CD14-positive monocyte (primary cell): ENCODE results near the gene NR2C2AP. TPM values are rescaled to one million over a fixed set of nuclear protein-coding genes. Genes with fewer than 3 reads are reported as not detected.

Experiments
- DNase-seq, 3 donors: peaks; one replicate each; pipeline ENCODE4 v3.0.0-alpha.2; 2011 to 2022
- H2AFZ ChIP-seq: 2 replicates; pipeline ENCODE4 v1.6.0; 2012; ENCODE audit warnings: mild to moderate bottlenecking, low read depth, low read length, inconsistent platforms; ENCODE audit not compliant: insufficient read depth, poor library complexity, severe bottlenecking
- H3K27ac ChIP-seq, 2 donors: 1 replicate in 1 of 2; 2 replicates in 1 of 2; pipeline ENCODE4 v1.5.1; 2012 to 2013; ENCODE audit warnings: low read length in 2 of 2, control low read depth in 1 of 2, inconsistent platforms in 1 of 2, low read depth in 1 of 2, mild to moderate bottlenecking in 1 of 2
- H3K27me3 ChIP-seq, 2 donors: one replicate each; pipeline versions ENCODE4 v1.6.0 to v1.6.1; 2011 to 2013; ENCODE audit warnings: low read length in 2 of 2; ENCODE audit not compliant: control insufficient read depth in 2 of 2, insufficient read depth in 2 of 2
- H3K36me3 ChIP-seq, 2 donors: replicated peaks in 1 of 2; 1 replicate in 1 of 2; 2 replicates in 1 of 2; pipeline versions ENCODE4 v1.5.1 to v1.6.1; 2012 to 2013; ENCODE audit warnings: low read length in 2 of 2, control low read depth in 1 of 2, inconsistent platforms in 1 of 2, mild to moderate bottlenecking in 1 of 2; ENCODE audit not compliant: insufficient read depth in 2 of 2, control insufficient read depth in 1 of 2
- H3K4me1 ChIP-seq, 2 donors: 1 replicate in 1 of 2; 2 replicates in 1 of 2; pipeline versions ENCODE4 v1.5.1 to v1.6.1; 2012 to 2013; ENCODE audit warnings: low read length in 2 of 2, control low read depth in 1 of 2, inconsistent platforms in 1 of 2, mild to moderate bottlenecking in 1 of 2, moderate library complexity in 1 of 2; ENCODE audit not compliant: insufficient read depth in 2 of 2, control insufficient read depth in 1 of 2
- H3K4me2 ChIP-seq: replicated peaks from 2 replicates; pipeline ENCODE3; 2012; ENCODE audit warnings: low read length, moderate library complexity, mild to moderate bottlenecking; ENCODE audit not compliant: poor library complexity, severe bottlenecking; ENCODE audit errors: extremely low read depth
- H3K4me3 ChIP-seq, 3 experiments: fragments of 200-600 bp in 1 of 3; sonication (generic) in 1 of 3; replicated peaks in 1 of 3; 1 replicate in 2 of 3; 2 replicates in 1 of 3; pipeline ENCODE4 v1.5.1; 2011 to 2013; ENCODE audit warnings: low read length in 3 of 3, mild to moderate bottlenecking in 3 of 3, control low read depth in 2 of 3, low read depth in 2 of 3, inconsistent platforms in 1 of 3, moderate library complexity in 1 of 3
- H3K79me2 ChIP-seq: 2 replicates; pipeline ENCODE4 v1.6.0; 2012; ENCODE audit warnings: mild to moderate bottlenecking, control low read depth, inconsistent platforms, low read length, moderate library complexity; ENCODE audit not compliant: insufficient read depth
- H3K9ac ChIP-seq: 2 replicates; pipeline ENCODE4 v1.6.0; 2017; ENCODE audit warnings: low read length, mild to moderate bottlenecking; ENCODE audit not compliant: insufficient read depth, poor library complexity, severe bottlenecking
- H3K9me3 ChIP-seq, 2 donors: replicated peaks in 1 of 2; 1 replicate in 1 of 2; 2 replicates in 1 of 2; pipeline versions ENCODE4 v1.5.1 to v1.6.1; 2012 to 2013; ENCODE audit warnings: low read length in 2 of 2, control low read depth in 1 of 2; ENCODE audit not compliant: control insufficient read depth in 1 of 2, insufficient read depth in 1 of 2
- H4K20me1 ChIP-seq: 2 replicates; pipeline ENCODE4 v1.6.0; 2012; ENCODE audit warnings: mild to moderate bottlenecking, low read length, control low read depth, moderate library complexity; ENCODE audit not compliant: insufficient read depth
- H3K27ac Mint-ChIP-seq, 7 donors: one replicate each; pipeline ENCODE4 v1.8.0; 2020; ENCODE audit warnings: mild to moderate bottlenecking in 7 of 7, mixed read lengths in 7 of 7, moderate library complexity in 6 of 7, inconsistent platforms in 2 of 7
- H3K27me3 Mint-ChIP-seq, 3 donors: one replicate each; pipeline ENCODE4 v1.8.0; 2021 to 2022; ENCODE audit warnings: low read depth in 3 of 3, mild to moderate bottlenecking in 3 of 3, mixed read lengths in 3 of 3, moderate library complexity in 3 of 3, inconsistent platforms in 1 of 3
- H3K36me3 Mint-ChIP-seq, 2 donors: one replicate each; pipeline ENCODE4 v1.8.0; 2020; ENCODE audit warnings: mixed read lengths in 2 of 2, inconsistent platforms in 1 of 2, mild to moderate bottlenecking in 1 of 2
- H3K4me1 Mint-ChIP-seq: one replicate; pipeline ENCODE4 v1.8.0; 2020; ENCODE audit warnings: mild to moderate bottlenecking, mixed read lengths
- H3K4me3 Mint-ChIP-seq, 2 donors: one replicate each; pipeline ENCODE4 v1.8.0; 2020; ENCODE audit warnings: mild to moderate bottlenecking in 2 of 2, mixed read lengths in 2 of 2, moderate library complexity in 1 of 2
- H3K9me3 Mint-ChIP-seq, 7 donors: one replicate each; pipeline ENCODE4 v1.8.0; 2020 to 2022; ENCODE audit warnings: mixed read lengths in 7 of 7, mild to moderate bottlenecking in 6 of 7, moderate library complexity in 6 of 7, inconsistent platforms in 2 of 7
- WGBS: methylation state at CpG from one replicate; pipeline ENCODE4 v1.1.5; 2013; ENCODE audit warnings: missing lambda C conversion rate; ENCODE audit not compliant: insufficient coverage; 5-methylcytosine and 5-hydroxymethylcytosine counted together
- intact Hi-C, 2 donors: fragments of 100-400 bp; cut with micrococcal nuclease; formaldehyde crosslinking; loops; one replicate each; pipeline versions ENCODE4 v1.15.0 to v1.15.1; 2023
- polyA plus RNA-seq, 3 donors: library from polyadenylated mRNA; depleted of rRNA in 1 of 3; unstranded in 2 of 3; stranded (reverse) in 1 of 3; fragments of 300-500 nt in 2 of 3; fragments of >200 nt in 1 of 3; fragmentation: Illumina TruSeq in 2 of 3; gene quantifications; 1 replicate in 2 of 3; 2 replicates in 1 of 3; pipeline ENCODE4 v1.2.3, GENCODE V29; 2012 to 2021
- TF ChIP-seq, protein P1 (sequence below): fragments of 200-600 bp; IDR thresholded peaks from one replicate; pipeline ENCODE4 v1.8.0; 2022; ENCODE audit warnings: antibody characterized with exemption, mild to moderate bottlenecking

Gene NR2C2AP
- polyA plus RNA-seq, 3 donors: 6.4 to 7.8 (median 6.4) TPM

DNA sequence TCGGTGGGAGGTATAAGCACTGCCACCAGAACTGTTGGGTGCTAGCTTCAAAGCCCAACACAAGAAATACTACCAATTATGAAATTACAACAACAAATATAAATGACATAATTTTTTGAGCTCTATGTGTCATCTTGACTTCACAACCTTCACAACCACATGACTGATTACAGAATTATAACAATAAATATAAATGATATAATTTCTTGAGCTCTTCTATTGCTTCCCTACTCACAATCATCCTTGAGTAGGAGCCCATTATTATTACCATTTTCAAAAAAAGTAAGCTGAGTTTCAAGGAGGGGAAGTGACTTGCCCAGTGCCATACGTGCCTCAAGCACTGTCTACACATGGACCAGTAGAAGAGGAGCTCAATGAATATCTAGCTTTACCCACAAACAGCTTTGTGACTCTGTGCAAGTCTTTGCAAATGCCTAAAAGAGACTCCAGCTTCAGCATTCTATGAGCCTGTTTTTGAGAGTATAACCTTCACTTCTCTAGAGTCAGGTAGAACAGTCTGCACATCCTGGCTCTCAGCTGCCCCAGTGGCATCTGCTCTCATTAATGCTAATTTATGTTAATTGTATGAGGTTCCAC is 31.1 kb upstream of the NR2C2AP start:
- no peak for DNase-seq
- peaks cover 21 to 29% of the 10 kb centered on the region in 2 donors for H3K9me3 ChIP-seq
- H3K4me1 ChIP-seq: no peaks in the 10 kb centered on the region
- Mint-ChIP-seq H3K27me3 (peaks cover 3 to 8% (median 7%) of the 10 kb centered on the region in 3 donors), H3K4me1 (no peaks in the 10 kb centered on the region), H3K27ac (no peak overlapping the region), H3K4me3 (no peak overlapping the region), H3K9me3 (peaks cover 20 to 37% (median 33%) of the 10 kb centered on the region in 7 donors), H3K36me3 (no peaks in the 10 kb centered on the region)
- no peaks in the 10 kb centered on the region for H3K36me3 ChIP-seq
- H4K20me1 ChIP-seq: no peaks in the 10 kb centered on the region
- WGBS: 80% methylated on average over 1 of the region's 2 CpGs
- intact Hi-C loops: no loop called here
- no peak overlapping the region for H3K9ac ChIP-seq
- H3K27ac ChIP-seq: no peak overlapping the region
- H3K4me2 ChIP-seq: no peak overlapping the region
- H2AFZ ChIP-seq: no peak overlapping the region
- H3K27me3 ChIP-seq: no peaks in the 10 kb centered on the region
- no peaks in the 10 kb centered on the region for H3K79me2 ChIP-seq
- TF ChIP-seq, protein P1, sequence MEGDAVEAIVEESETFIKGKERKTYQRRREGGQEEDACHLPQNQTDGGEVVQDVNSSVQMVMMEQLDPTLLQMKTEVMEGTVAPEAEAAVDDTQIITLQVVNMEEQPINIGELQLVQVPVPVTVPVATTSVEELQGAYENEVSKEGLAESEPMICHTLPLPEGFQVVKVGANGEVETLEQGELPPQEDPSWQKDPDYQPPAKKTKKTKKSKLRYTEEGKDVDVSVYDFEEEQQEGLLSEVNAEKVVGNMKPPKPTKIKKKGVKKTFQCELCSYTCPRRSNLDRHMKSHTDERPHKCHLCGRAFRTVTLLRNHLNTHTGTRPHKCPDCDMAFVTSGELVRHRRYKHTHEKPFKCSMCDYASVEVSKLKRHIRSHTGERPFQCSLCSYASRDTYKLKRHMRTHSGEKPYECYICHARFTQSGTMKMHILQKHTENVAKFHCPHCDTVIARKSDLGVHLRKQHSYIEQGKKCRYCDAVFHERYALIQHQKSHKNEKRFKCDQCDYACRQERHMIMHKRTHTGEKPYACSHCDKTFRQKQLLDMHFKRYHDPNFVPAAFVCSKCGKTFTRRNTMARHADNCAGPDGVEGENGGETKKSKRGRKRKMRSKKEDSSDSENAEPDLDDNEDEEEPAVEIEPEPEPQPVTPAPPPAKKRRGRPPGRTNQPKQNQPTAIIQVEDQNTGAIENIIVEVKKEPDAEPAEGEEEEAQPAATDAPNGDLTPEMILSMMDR: no peak
- no peak overlapping the region for H3K4me3 ChIP-seq

DNA sequence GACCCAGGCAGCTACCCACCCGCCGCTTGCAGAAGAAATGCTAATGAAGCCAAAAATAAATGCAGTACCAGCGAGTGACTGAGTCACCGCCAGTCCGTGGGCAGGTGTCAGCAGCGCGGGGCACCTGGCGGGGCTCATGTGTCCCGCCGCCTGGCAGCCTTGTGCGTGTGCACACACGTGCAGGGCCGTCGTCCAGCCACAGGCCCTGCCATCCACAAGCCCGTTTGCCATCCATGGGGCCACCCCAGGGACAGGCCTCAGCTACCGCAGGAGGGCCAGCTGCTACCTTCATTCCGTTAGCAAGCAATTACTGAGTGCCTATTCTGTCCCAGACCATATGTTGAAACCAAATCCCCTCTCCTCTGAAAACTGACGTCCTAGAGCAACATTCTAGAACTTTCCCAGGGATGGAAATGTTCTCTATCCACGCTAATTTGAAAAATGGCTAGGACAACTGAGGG is 29.1 kb upstream of the NR2C2AP start:
- Mint-ChIP-seq H3K36me3 (no peaks in the 10 kb centered on the region), H3K4me1 (no peaks in the 10 kb centered on the region), H3K27me3 (peaks cover 7 to 16% (median 8%) of the 10 kb centered on the region in 3 donors), H3K4me3 (no peak overlapping the region), H3K9me3 (peaks cover 20 to 37% (median 31%) of the 10 kb centered on the region in 7 donors), H3K27ac (no peak overlapping the region)
- Histone ChIP-seq H3K27me3 (no peaks in the 10 kb centered on the region), H3K4me2 (no peak overlapping the region), H2AFZ (no peak overlapping the region), H4K20me1 (no peaks in the 10 kb centered on the region), H3K27ac (no peak overlapping the region), H3K9ac (no peak overlapping the region), H3K4me3 (no peak overlapping the region), H3K4me1 (no peaks in the 10 kb centered on the region), H3K79me2 (no peaks in the 10 kb centered on the region), H3K36me3 (no peaks in the 10 kb centered on the region), H3K9me3 (peaks cover 21 to 29% of the 10 kb centered on the region in 2 donors)
- TF ChIP-seq, protein P1: no peak
- intact Hi-C loops: no loop called here
- DNase-seq: no peak
- WGBS: 88% methylated on average over 18 of the region's 19 CpGs
